H9 (cell line): ENCODE data around the gene ZNF330. TPM values are rescaled to one million over a fixed set of nuclear protein-coding genes. Genes with fewer than 3 reads are reported as not detected.

ENCODE experiments used
- DNase-seq: peaks from one replicate; pipeline ENCODE4 v3.0.0-alpha.2; 2017
- H2AFZ ChIP-seq: one replicate; pipeline ENCODE4 v1.6.1; 2013; ENCODE audit warnings: mild to moderate bottlenecking, low read length, control low read depth, moderate library complexity
- H2AK5ac ChIP-seq: 2 replicates; pipeline ENCODE4 v1.6.1; 2013; ENCODE audit warnings: low read length, control low read depth, mixed read lengths; ENCODE audit not compliant: insufficient read length
- H2BK120ac ChIP-seq: one replicate; pipeline ENCODE4 v1.6.1; 2013; ENCODE audit warnings: low read depth, mild to moderate bottlenecking, low read length, control low read depth, inconsistent platforms; ENCODE audit not compliant: poor library complexity, severe bottlenecking
- H2BK12ac ChIP-seq: 2 replicates; pipeline ENCODE4 v1.6.1; 2013; ENCODE audit warnings: low read length, control low read depth, mixed read lengths, low read depth; ENCODE audit not compliant: insufficient read length
- H2BK15ac ChIP-seq: 2 replicates; pipeline ENCODE4 v1.6.1; 2013; ENCODE audit warnings: low read depth, low read length, control low read depth
- H2BK20ac ChIP-seq: one replicate; pipeline ENCODE4 v1.6.1; 2013; ENCODE audit warnings: low read depth, mild to moderate bottlenecking, low read length, control low read depth, inconsistent platforms; ENCODE audit not compliant: poor library complexity, severe bottlenecking
- H2BK5ac ChIP-seq: 2 replicates; pipeline ENCODE4 v1.6.1; 2013; ENCODE audit warnings: low read length, control low read depth, mixed read lengths; ENCODE audit not compliant: insufficient read length
- H3K14ac ChIP-seq: 2 replicates; pipeline ENCODE4 v1.6.1; 2013; ENCODE audit warnings: low read length, control low read depth; ENCODE audit not compliant: insufficient read depth
- H3K18ac ChIP-seq: 2 replicates; pipeline ENCODE4 v1.6.1; 2013; ENCODE audit warnings: low read depth, mild to moderate bottlenecking, mixed read lengths, low read length, control low read depth; ENCODE audit not compliant: insufficient read length
- H3K23ac ChIP-seq: 2 replicates; pipeline ENCODE4 v1.6.1; 2013; ENCODE audit warnings: low read length, control low read depth, mixed read lengths, low read depth; ENCODE audit not compliant: insufficient read length
- H3K23me2 ChIP-seq: 2 replicates; pipeline ENCODE4 v1.6.1; 2013; ENCODE audit warnings: low read depth, mild to moderate bottlenecking, mixed read lengths, low read length, control low read depth; ENCODE audit not compliant: insufficient read length, poor library complexity, severe bottlenecking
- H3K27ac ChIP-seq: 2 replicates; pipeline ENCODE4 v1.5.1; 2013; ENCODE audit warnings: low read length, control low read depth, mixed read lengths, low read depth; ENCODE audit not compliant: insufficient read length
- H3K27me3 ChIP-seq: 2 replicates; pipeline ENCODE4 v1.6.1; 2013; ENCODE audit warnings: low read length, control low read depth, inconsistent platforms; ENCODE audit not compliant: insufficient read depth
- H3K4ac ChIP-seq: 2 replicates; pipeline ENCODE4 v1.6.1; 2013; ENCODE audit warnings: low read depth, mild to moderate bottlenecking, control low read depth, inconsistent platforms, low read length, moderate library complexity
- H3K4me1 ChIP-seq: 2 replicates; pipeline ENCODE4 v1.6.1; 2013; ENCODE audit warnings: low read length, control low read depth, inconsistent platforms; ENCODE audit not compliant: insufficient read depth
- H3K4me2 ChIP-seq: 2 replicates; pipeline ENCODE4 v1.6.1; 2013; ENCODE audit warnings: low read length, control low read depth, mixed read lengths; ENCODE audit not compliant: insufficient read length, insufficient read depth
- H3K56ac ChIP-seq: 2 replicates; pipeline ENCODE4 v1.6.1; 2013; ENCODE audit warnings: low read depth, mild to moderate bottlenecking, mixed read lengths, low read length, control low read depth; ENCODE audit not compliant: insufficient read length
- H3K79me1 ChIP-seq: 2 replicates; pipeline ENCODE4 v1.6.1; 2013; ENCODE audit warnings: low read depth, mild to moderate bottlenecking, moderate library complexity, low read length, control low read depth, inconsistent platforms; ENCODE audit not compliant: insufficient read depth, poor library complexity, severe bottlenecking
- H3K79me2 ChIP-seq: 2 replicates; pipeline ENCODE4 v1.6.1; 2013; ENCODE audit warnings: low read length, control low read depth, inconsistent platforms; ENCODE audit not compliant: insufficient read depth
- H3K9ac ChIP-seq: 2 replicates; pipeline ENCODE4 v1.6.1; 2013; ENCODE audit warnings: low read length, control low read depth, mixed read lengths; ENCODE audit not compliant: insufficient read length; ENCODE audit errors: extremely low read depth
- H3K9me3 ChIP-seq: one replicate; pipeline ENCODE4 v1.6.1; 2013; ENCODE audit warnings: low read depth, low read length, inconsistent platforms; ENCODE audit not compliant: control insufficient read depth
- H3T11ph ChIP-seq: one replicate; pipeline ENCODE4 v1.6.1; 2013; ENCODE audit warnings: mild to moderate bottlenecking, low read length, control low read depth, inconsistent platforms
- H4K20me1 ChIP-seq: one replicate; pipeline ENCODE4 v1.6.1; 2013; ENCODE audit not compliant: control insufficient read depth, insufficient read length, insufficient read depth
- H4K5ac ChIP-seq: 2 replicates; pipeline ENCODE4 v1.6.1; 2013; ENCODE audit warnings: low read depth, mild to moderate bottlenecking, mixed read lengths, low read length, control low read depth; ENCODE audit not compliant: insufficient read length
- H4K8ac ChIP-seq: replicated peaks from 2 replicates; pipeline ENCODE4 v1.6.1; 2013; ENCODE audit warnings: low read length, control low read depth, mixed read lengths, low read depth; ENCODE audit not compliant: insufficient read length
- H4K91ac ChIP-seq: 2 replicates; pipeline ENCODE4 v1.6.1; 2013; ENCODE audit warnings: low read depth, mild to moderate bottlenecking, moderate library complexity, mixed read lengths, low read length, control low read depth; ENCODE audit not compliant: insufficient read length
- H3K27ac Mint-ChIP-seq, 3 experiments: 2 replicates in 2 of 3; 3 replicates in 1 of 3; pipeline ENCODE4 v1.8.0; 2020 to 2021; ENCODE audit warnings: mixed read lengths in 3 of 3, mild to moderate bottlenecking in 1 of 3, moderate library complexity in 1 of 3
- H3K27me3 Mint-ChIP-seq: 2 replicates; pipeline ENCODE4 v1.8.0; 2021; ENCODE audit warnings: low read depth, mild to moderate bottlenecking, moderate library complexity, mixed read lengths
- H3K36me3 Mint-ChIP-seq, 3 experiments: 2 replicates in 2 of 3; 3 replicates in 1 of 3; pipeline ENCODE4 v1.8.0; 2020 to 2021; ENCODE audit warnings: low read depth in 3 of 3, mixed read lengths in 3 of 3; ENCODE audit not compliant: insufficient read depth in 1 of 3
- H3K4me1 Mint-ChIP-seq, 2 experiments: 2 replicates each; pipeline ENCODE4 v1.8.0; 2020; ENCODE audit warnings: mixed read lengths in 2 of 2
- H3K4me3 Mint-ChIP-seq, 2 experiments: 2 replicates in 1 of 2; 3 replicates in 1 of 2; pipeline ENCODE4 v1.8.0; 2020 to 2021; ENCODE audit warnings: mild to moderate bottlenecking in 2 of 2, mixed read lengths in 2 of 2, moderate library complexity in 1 of 2
- H3K9me3 Mint-ChIP-seq, 2 experiments: 2 replicates in 1 of 2; 3 replicates in 1 of 2; pipeline ENCODE4 v1.8.0; 2020; ENCODE audit warnings: mild to moderate bottlenecking in 2 of 2, mixed read lengths in 2 of 2, moderate library complexity in 1 of 2
- CTCF ChIP-seq: fragments of 200-600 bp; sonication (generic); conservative IDR thresholded peaks from 3 replicates; pipeline ENCODE4 v1.8.0; 2021; ENCODE audit warnings: antibody characterized with exemption, mild to moderate bottlenecking
- WGBS: extraction: QIAGEN DNeasy Blood & Tissue Kit; methylation state at CpG from one replicate; pipeline ENCODE4 v1.1.7; 2013; ENCODE audit warnings: missing lambda C conversion rate, low lambda C conversion rate, mixed read lengths; ENCODE audit not compliant: insufficient read length; ENCODE audit errors: extremely low coverage; 5-methylcytosine and 5-hydroxymethylcytosine counted together
- total RNA-seq: library from RNA; stranded (reverse); gene quantifications from 2 replicates; pipeline ENCODE4 v1.2.1, GENCODE V29; 2021

Gene ZNF330
- total RNA-seq, 1 experiment from 2014 or later = 32.6 TPM

GRCh38 chr4:141220271-141220670, 424 bp upstream of the ZNF330 start:
- Histone ChIP-seq H2AK5ac (no peak overlapping the region), H2BK15ac (no peak overlapping the region), H3T11ph (no peak overlapping the region), H3K4ac (no peak overlapping the region), H3K79me1 (peaks cover 4% of the 10 kb centered on the region), H3K79me2 (no peaks in the 10 kb centered on the region), H3K4me1 (no peaks in the 10 kb centered on the region), H3K4me2 (peak overlapping the region; percentile 40), H2AFZ (peak overlapping the region; percentile 25), H3K18ac (no peak overlapping the region), H3K27me3 (no peaks in the 10 kb centered on the region), H4K20me1 (no peaks in the 10 kb centered on the region), H3K56ac (no peak overlapping the region), H2BK12ac (no peak overlapping the region), H3K9me3 (no peaks in the 10 kb centered on the region), H3K23me2 (no peaks in the 10 kb centered on the region), H3K27ac (no peak overlapping the region), H2BK20ac (no peak overlapping the region), H2BK5ac (no peak overlapping the region), H3K9ac (no peak overlapping the region), H3K23ac (no peak overlapping the region), H4K91ac (no peak overlapping the region), H4K5ac (no peak overlapping the region), H2BK120ac (no peak overlapping the region), H3K14ac (peak overlapping the region; percentile 39; the same call in 1 of the 2 replicates), H4K8ac (no peak overlapping the region)
- H3K9me3 Mint-ChIP-seq = no peaks in the 10 kb centered on the region
- TF ChIP-seq CTCF = no peak
- peaks cover 16 to 21% of the 10 kb centered on the region in 2 experiments for H3K4me1 Mint-ChIP-seq
- H3K36me3 Mint-ChIP-seq = peaks cover 3 to 19% (median 16%) of the 10 kb centered on the region in 3 experiments; a peak in 6 of 7 replicates
- peak; percentile 36 for DNase-seq
- peaks cover 2% of the 10 kb centered on the region for H3K27me3 Mint-ChIP-seq
- peak overlapping the region; percentile 70 to 85 (median 80); a peak in 6 of 7 replicates for H3K27ac Mint-ChIP-seq
- peak overlapping the region; percentile 95 to 98 for H3K4me3 Mint-ChIP-seq
- WGBS = no CpG with 5 or more reads among the region's 7 CpGs
